ENCODE measurements around the gene ZNF362. TPM values are rescaled to one million over a fixed set of nuclear protein-coding genes. Genes with fewer than 3 reads are reported as not detected.

ZNF362 gene
- total RNA-seq, 1 donor from 2014 or later, result 24.6 TPM

DNA sequence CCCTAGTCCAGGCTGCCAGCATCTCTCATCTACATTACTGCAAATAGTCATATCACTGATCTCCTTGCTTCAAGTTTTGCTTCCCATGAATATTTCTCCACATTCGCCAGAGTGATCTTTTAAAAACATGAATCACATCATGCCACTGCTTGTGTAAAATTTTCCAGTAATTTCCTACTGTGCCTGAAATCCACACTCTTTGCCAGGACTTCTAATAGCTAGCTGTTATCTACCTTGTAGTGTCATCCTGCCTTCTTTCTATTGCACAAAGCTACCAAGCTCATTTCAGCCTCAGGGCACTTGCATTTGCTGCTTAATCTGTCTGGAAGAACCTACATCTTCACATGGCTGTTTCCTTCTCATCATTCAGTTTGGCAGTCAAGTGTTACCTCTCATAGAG, 33.9 kb upstream of the ZNF362 start:
- no peak for TF ChIP-seq POLR2AphosphoS5 (IDR thresholded peaks at IDR 0.05; ENCODE audit: insufficient read depth in 1 of 2, low read depth in 1 of 2)
- no peak for TF ChIP-seq POLR2A (IDR thresholded peaks at IDR 0.05)
- TF ChIP-seq CTCF (IDR thresholded peaks at IDR 0.05), result no peak
- no peaks in the 10 kb centered on the region for H3K9me3 ChIP-seq
- H3K27me3 ChIP-seq, result no peaks in the 10 kb centered on the region
- peaks cover 10% of the 10 kb centered on the region for H3K4me1 ChIP-seq
- DNase-seq (ENCODE audit: extremely low spot score in 2 of 2), result no peak
- H3K36me3 ChIP-seq, result no peaks in the 10 kb centered on the region
- intact Hi-C loops (cut with DNase I), result no loop called here
- H3K4me3 ChIP-seq, result no peak overlapping the region
- H3K27ac ChIP-seq, result no peak overlapping the region

GRCh38 chr1:33224166-33224707, 32.1 kb upstream of the ZNF362 start:
- Histone ChIP-seq H3K9me3 (no peaks in the 10 kb centered on the region), H3K27me3 (no peaks in the 10 kb centered on the region), H3K4me1 (peaks cover 15% of the 10 kb centered on the region), H3K27ac (no peak overlapping the region), H3K4me3 (no peak overlapping the region), H3K36me3 (no peaks in the 10 kb centered on the region)
- no peak for DNase-seq (ENCODE audit: extremely low spot score in 2 of 2)
- intact Hi-C loops (cut with DNase I), result no loop called here
- TF ChIP-seq POLR2AphosphoS5 (IDR thresholded peaks at IDR 0.05; ENCODE audit: insufficient read depth in 1 of 2, low read depth in 1 of 2) (no peak), CTCF (IDR thresholded peaks at IDR 0.05) (no peak), POLR2A (IDR thresholded peaks at IDR 0.05) (no peak)

- TF ChIP-seq POLR2A (IDR thresholded peaks at IDR 0.05) (no peak), POLR2AphosphoS5 (IDR thresholded peaks at IDR 0.05; ENCODE audit: insufficient read depth in 1 of 2, low read depth in 1 of 2) (no peak), CTCF (IDR thresholded peaks at IDR 0.05) (no peak)
- H3K27me3 ChIP-seq, result no peaks in the 10 kb centered on the region
- no peak for DNase-seq (ENCODE audit: extremely low spot score in 2 of 2)
- H3K9me3 ChIP-seq, result no peaks in the 10 kb centered on the region
- peaks cover 9% of the 10 kb centered on the region for H3K4me1 ChIP-seq
- no peak overlapping the region for H3K27ac ChIP-seq
- no peaks in the 10 kb centered on the region for H3K36me3 ChIP-seq
- intact Hi-C loops (cut with DNase I), result no loop called here
- no peak overlapping the region for H3K4me3 ChIP-seq
Observed at GRCh38 chr1:33225586-33225985, 30.7 kb upstream of the ZNF362 start.

DNA sequence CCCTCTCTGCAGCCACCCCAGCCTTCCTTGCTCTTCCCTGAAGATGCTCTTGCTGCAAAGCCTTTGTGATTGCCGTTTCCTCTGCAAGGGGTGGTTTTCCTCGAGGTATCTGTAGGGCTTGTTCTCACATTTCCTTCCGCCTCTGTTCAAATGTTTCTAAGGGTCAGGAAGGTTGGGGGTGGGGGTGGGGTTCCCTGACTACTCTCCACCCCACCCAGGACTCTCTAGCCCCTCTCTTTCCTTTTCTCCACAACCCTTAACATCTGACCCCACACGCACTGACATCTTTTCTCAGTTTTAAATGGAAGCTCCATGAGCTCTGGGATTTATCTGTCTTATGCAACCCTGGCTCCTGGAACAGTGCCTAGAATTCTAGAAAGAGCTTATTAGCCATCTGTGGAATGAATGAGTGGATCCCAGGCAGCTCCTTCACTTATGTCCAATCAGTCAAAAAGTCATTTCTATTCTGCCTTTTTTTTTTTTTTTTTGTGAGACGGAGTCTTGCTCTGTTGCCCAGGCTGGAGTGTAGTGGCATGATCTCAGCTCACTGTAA, 27.3 kb upstream of the ZNF362 start:
- DNase-seq (ENCODE audit: extremely low spot score in 2 of 2), result no peak
- no peak overlapping the region for H3K27ac ChIP-seq
- no peaks in the 10 kb centered on the region for H3K36me3 ChIP-seq
- intact Hi-C loops (cut with DNase I), result no loop called here
- peaks cover 5% of the 10 kb centered on the region for H3K4me1 ChIP-seq
- no peak overlapping the region for H3K4me3 ChIP-seq
- TF ChIP-seq POLR2AphosphoS5 (IDR thresholded peaks at IDR 0.05; ENCODE audit: insufficient read depth in 1 of 2, low read depth in 1 of 2) (peak in 1 of 2 donors; percentile 41), POLR2A (IDR thresholded peaks at IDR 0.05) (no peak)
- H3K9me3 ChIP-seq, result no peaks in the 10 kb centered on the region
- no peaks in the 10 kb centered on the region for H3K27me3 ChIP-seq

DNA sequence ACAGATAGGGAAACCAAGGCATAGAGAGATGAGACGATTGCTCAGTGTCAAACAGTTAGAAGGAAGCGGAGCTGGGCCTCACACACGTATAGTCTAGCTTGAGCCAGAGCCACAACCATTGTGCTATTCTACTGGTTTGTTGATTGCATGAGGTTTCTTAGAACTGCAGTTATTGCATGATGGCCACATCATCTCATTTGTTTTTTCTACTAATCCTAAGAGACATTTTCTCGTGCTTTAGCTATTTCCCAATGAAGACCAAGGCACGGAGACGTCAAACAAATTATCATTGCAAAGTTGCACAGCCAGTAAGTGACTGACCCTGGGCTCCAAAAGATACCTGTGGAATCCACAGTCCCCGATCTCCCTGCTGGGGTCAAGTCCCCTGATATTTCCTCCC, 25.1 kb upstream of the ZNF362 start:
- no peaks in the 10 kb centered on the region for H3K36me3 ChIP-seq
- no peak for DNase-seq (ENCODE audit: extremely low spot score in 2 of 2)
- peaks cover 13% of the 10 kb centered on the region for H3K4me1 ChIP-seq
- no peak overlapping the region for H3K27ac ChIP-seq
- no peak overlapping the region for H3K4me3 ChIP-seq
- no peaks in the 10 kb centered on the region for H3K27me3 ChIP-seq
- TF ChIP-seq POLR2AphosphoS5 (IDR thresholded peaks at IDR 0.05; ENCODE audit: insufficient read depth in 1 of 2, low read depth in 1 of 2) (no peak), POLR2A (IDR thresholded peaks at IDR 0.05) (no peak), CTCF (IDR thresholded peaks at IDR 0.05) (no peak)
- no peaks in the 10 kb centered on the region for H3K9me3 ChIP-seq
- intact Hi-C loops (cut with DNase I), result no loop called here
